ENCODE data around the gene NR5A1.

DNA sequence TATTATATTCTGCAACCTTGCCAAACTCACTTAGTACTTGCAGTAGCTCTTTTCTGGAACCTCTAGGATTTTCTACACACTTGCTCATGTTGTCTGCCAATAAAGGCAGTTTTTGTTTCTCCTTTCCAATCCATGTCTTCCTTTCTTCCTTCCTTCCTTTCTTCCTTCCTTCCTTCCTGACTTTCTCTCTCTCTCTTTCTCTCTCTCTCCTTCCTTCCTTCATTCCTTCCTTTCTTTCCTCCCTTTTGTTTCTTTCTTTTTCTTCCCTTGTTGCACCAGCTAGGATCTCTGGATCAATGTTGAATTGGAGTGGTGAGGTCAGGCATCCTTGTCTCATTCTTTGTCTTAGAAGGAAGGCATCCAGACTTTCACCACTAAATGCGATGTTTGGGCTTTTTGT is 44.5 kb downstream of the NR5A1 start:
- TF ChIP-seq POLR2A (IDR thresholded peaks at IDR 0.05; ENCODE audit: low read length): no peak
- TF ChIP-seq GATA1 (IDR thresholded peaks at IDR 0.05; ENCODE audit: low read depth, low read length): no peak

Measured in erythroblast (primary cell).